H1 (cell line): Measurements from ENCODE around the gene TAS2R41. TPM values are rescaled to one million over a fixed set of nuclear protein-coding genes. Genes with fewer than 3 reads are reported as not detected.

ENCODE experiments used
- CTCF ChIA-PET: fragments of 300-600 bp; sonication (Branson Sonifier 250); formaldehyde crosslinking; loops from one replicate; lab custom pipeline; 2021; ENCODE audit not compliant: partially characterized antibody; lab: Charles Lee
- POLR2A ChIA-PET: fragments of 300-600 bp; sonication (Branson Sonifier 250); formaldehyde crosslinking; loops from one replicate; lab custom pipeline; 2021; ENCODE audit warnings: inconsistent platforms; ENCODE audit not compliant: partially characterized antibody; lab: Charles Lee
- DNase-seq, 2 experiments: peaks; one replicate each; pipeline versions ENCODE4 v3.0.0 to v3.0.0-alpha.2; 2010 to 2022; ENCODE audit warnings: low spot score in 2 of 2, low read depth in 1 of 2, mixed read lengths in 1 of 2
- FAIRE-seq: peaks from 2 replicates; lab custom pipeline; 2011; peaks lifted over from hg19 to GRCh38; lab: Jason Lieb, UNC
- H2AFZ ChIP-seq: 2 replicates; pipeline ENCODE4 v1.8.1; 2012; ENCODE audit warnings: low read length, inconsistent platforms
- H2AK5ac ChIP-seq: 2 replicates; pipeline ENCODE4 v1.6.1; 2013; ENCODE audit warnings: low read depth, low read length
- H2BK120ac ChIP-seq: replicated peaks from 2 replicates; pipeline ENCODE3; 2013; ENCODE audit warnings: low read depth, low read length, inconsistent platforms
- H2BK12ac ChIP-seq: 2 replicates; pipeline ENCODE4 v1.6.1; 2013; ENCODE audit warnings: low read depth, low read length
- H2BK15ac ChIP-seq: 2 replicates; pipeline ENCODE4 v1.6.1; 2013; ENCODE audit warnings: low read length
- H2BK20ac ChIP-seq: 2 replicates; pipeline ENCODE4 v1.6.1; 2013; ENCODE audit warnings: low read length
- H2BK5ac ChIP-seq: 2 replicates; pipeline ENCODE4 v1.6.1; 2013; ENCODE audit warnings: low read depth, low read length
- H3K14ac ChIP-seq: 2 replicates; pipeline ENCODE4 v1.6.1; 2013; ENCODE audit warnings: inconsistent platforms; ENCODE audit not compliant: insufficient read length
- H3K18ac ChIP-seq: 2 replicates; pipeline ENCODE4 v1.6.1; 2013; ENCODE audit warnings: low read length; ENCODE audit errors: extremely low read depth
- H3K23ac ChIP-seq: 2 replicates; pipeline ENCODE4 v1.6.1; 2013; ENCODE audit warnings: inconsistent platforms; ENCODE audit not compliant: insufficient read length
- H3K23me2 ChIP-seq: 2 replicates; pipeline ENCODE4 v1.6.1; 2013; ENCODE audit warnings: low read depth, low read length
- H3K27ac ChIP-seq: 2 replicates; pipeline ENCODE4 v1.6.1; 2011; ENCODE audit warnings: low read depth, low read length, inconsistent platforms
- H3K27me3 ChIP-seq, 4 experiments: replicated peaks in 1 of 4; 1 replicate in 1 of 4; 2 replicates in 3 of 4; pipeline versions ENCODE4 v1.6.1 to v1.8.1; 2011 to 2013; ENCODE audit warnings: low read length in 3 of 4, mild to moderate bottlenecking in 3 of 4, inconsistent platforms in 2 of 4, mixed read lengths in 2 of 4, moderate library complexity in 1 of 4; ENCODE audit not compliant: control insufficient read depth in 3 of 4, insufficient read depth in 3 of 4; ENCODE audit errors: extremely low read depth in 1 of 4
- H3K36me3 ChIP-seq, 4 experiments: 2 replicates each; pipeline versions ENCODE4 v1.6.1 to v1.8.1; 2011 to 2013; ENCODE audit warnings: mild to moderate bottlenecking in 4 of 4, low read length in 3 of 4, moderate library complexity in 2 of 4, control low read depth in 1 of 4, inconsistent platforms in 1 of 4; ENCODE audit not compliant: insufficient read depth in 4 of 4, control insufficient read depth in 2 of 4
- H3K4ac ChIP-seq: replicated peaks from 2 replicates; pipeline ENCODE3; 2013; ENCODE audit warnings: low read length, low read depth, mixed read lengths, inconsistent platforms; ENCODE audit not compliant: insufficient read length
- H3K4me1 ChIP-seq, 4 experiments: replicated peaks in 1 of 4; 1 replicate in 1 of 4; 2 replicates in 3 of 4; pipeline versions ENCODE4 v1.6.1 to v1.8.1; 2011 to 2013; ENCODE audit warnings: low read length in 3 of 4, inconsistent platforms in 2 of 4, mixed read lengths in 1 of 4; ENCODE audit not compliant: insufficient read depth in 4 of 4, control insufficient read depth in 3 of 4
- H3K4me2 ChIP-seq, 2 experiments: 2 replicates each; pipeline versions ENCODE4 v1.6.1 to v1.8.1; 2011 to 2013; ENCODE audit warnings: low read depth in 2 of 2, low read length in 2 of 2, control low read depth in 1 of 2, inconsistent platforms in 1 of 2, mild to moderate bottlenecking in 1 of 2; ENCODE audit not compliant: insufficient read depth in 1 of 2
- H3K4me3 ChIP-seq, 4 experiments: fragments of 200-600, 300-600 bp in 1 of 4; sonication (generic), shearing (Covaris generic), sonication (Bioruptor Twin) in 1 of 4; 2 replicates each; pipeline versions ENCODE4 v1.5.1 to v1.8.1; 2011 to 2016; ENCODE audit warnings: low read length in 4 of 4, low read depth in 3 of 4, control low read depth in 2 of 4, inconsistent platforms in 2 of 4, mild to moderate bottlenecking in 2 of 4, mixed read lengths in 1 of 4, moderate library complexity in 1 of 4; ENCODE audit not compliant: insufficient read depth in 2 of 4; ENCODE audit errors: extremely low read depth in 1 of 4
- H3K56ac ChIP-seq: replicated peaks from 2 replicates; pipeline ENCODE3; 2013; ENCODE audit warnings: low read depth, mild to moderate bottlenecking, mixed read lengths, low read length, inconsistent platforms; ENCODE audit not compliant: insufficient read length
- H3K79me1 ChIP-seq: 2 replicates; pipeline ENCODE4 v1.6.1; 2013; ENCODE audit warnings: low read depth, low read length, control low read depth
- H3K79me2 ChIP-seq, 2 experiments: 2 replicates each; pipeline versions ENCODE4 v1.6.1 to v1.8.1; 2012 to 2013; ENCODE audit warnings: low read length in 2 of 2, mild to moderate bottlenecking in 2 of 2, inconsistent platforms in 1 of 2; ENCODE audit not compliant: insufficient read depth in 2 of 2, control insufficient read depth in 1 of 2
- H3K9ac ChIP-seq, 4 experiments: replicated peaks in 1 of 4; 1 replicate in 1 of 4; 2 replicates in 3 of 4; pipeline versions ENCODE4 v1.6.1 to v1.8.1; 2011 to 2013; ENCODE audit warnings: low read depth in 3 of 4, low read length in 3 of 4, control low read depth in 2 of 4, mild to moderate bottlenecking in 2 of 4, moderate library complexity in 2 of 4, inconsistent platforms in 1 of 4; ENCODE audit errors: extremely low read depth in 1 of 4
- H3K9me3 ChIP-seq, 2 experiments: 2 replicates each; pipeline versions ENCODE4 v1.6.1 to v1.8.1; 2012 to 2013; ENCODE audit warnings: mild to moderate bottlenecking in 2 of 2, moderate library complexity in 2 of 2, control low read depth in 1 of 2, inconsistent platforms in 1 of 2, low read depth in 1 of 2, low read length in 1 of 2, mixed read lengths in 1 of 2; ENCODE audit not compliant: insufficient read depth in 2 of 2
- H4K20me1 ChIP-seq, 2 experiments: replicated peaks in 1 of 2; 2 replicates each; pipeline versions ENCODE3 to v1.8.1; 2011 to 2013; ENCODE audit warnings: inconsistent platforms in 2 of 2, low read length in 2 of 2, mild to moderate bottlenecking in 1 of 2; ENCODE audit not compliant: insufficient read depth in 2 of 2, control insufficient read depth in 1 of 2
- H4K5ac ChIP-seq: 2 replicates; pipeline ENCODE4 v1.6.1; 2013; ENCODE audit warnings: low read length, low read depth, mixed read lengths, inconsistent platforms; ENCODE audit not compliant: insufficient read length
- H4K8ac ChIP-seq: 2 replicates; pipeline ENCODE4 v1.8.0; 2013; ENCODE audit warnings: mild to moderate bottlenecking, moderate library complexity, low read length, inconsistent platforms; ENCODE audit not compliant: insufficient read depth; ENCODE audit errors: extremely low read depth
- H4K91ac ChIP-seq: replicated peaks from 2 replicates; pipeline ENCODE3; 2013; ENCODE audit warnings: low read length, mixed read lengths, inconsistent platforms; ENCODE audit not compliant: insufficient read length
- ASH2L ChIP-seq: fragments of 200-600, 300-600 bp; sonication (generic); IDR thresholded peaks from one replicate; pipeline ENCODE4 v1.7.1; 2017; ENCODE audit warnings: low read length
- BCL11A ChIP-seq, 2 experiments: IDR thresholded peaks; one replicate each; pipeline ENCODE4 v1.6.1; 2011; ENCODE audit warnings: low read depth in 2 of 2, low read length in 2 of 2, mild to moderate bottlenecking in 2 of 2
- CBX5 ChIP-seq: fragments of 300-800, 300-1000 bp; sonication (generic); IDR thresholded peaks from 2 replicates; pipeline ENCODE4 v1.7.1; 2016; ENCODE audit warnings: antibody characterized with exemption, low read length, low read depth
- EP300 ChIP-seq, 2 experiments: IDR thresholded peaks; 1 replicate in 1 of 2; 2 replicates in 1 of 2; pipeline ENCODE4 v1.6.1; 2011 to 2012; ENCODE audit warnings: low read depth in 2 of 2, low read length in 2 of 2, mild to moderate bottlenecking in 2 of 2, borderline replicate concordance in 1 of 2, inconsistent platforms in 1 of 2, moderate library complexity in 1 of 2
- EZH2 ChIP-seq: fragments of 200-600 bp; sonication (generic); IDR thresholded peaks from 2 replicates; pipeline ENCODE4 v1.7.1; 2012; ENCODE audit warnings: low read depth, mild to moderate bottlenecking, moderate library complexity, low read length, inconsistent platforms; ENCODE audit not compliant: severe bottlenecking
- GTF2F1 ChIP-seq: IDR thresholded peaks from 2 replicates; pipeline ENCODE4 v1.6.1; 2012; ENCODE audit warnings: low read depth, low read length, improper control_type of control experiment, borderline replicate concordance
- HDAC2 ChIP-seq, 2 experiments: fragments of 300-600 bp in 1 of 2; sonication (generic) in 1 of 2; IDR thresholded peaks; 2 replicates each; pipeline ENCODE4 v1.6.1; 2011 to 2012; ENCODE audit warnings: low read depth in 2 of 2, low read length in 2 of 2, mild to moderate bottlenecking in 2 of 2, moderate library complexity in 2 of 2, borderline replicate concordance in 1 of 2, inconsistent platforms in 1 of 2
- JUND ChIP-seq: IDR thresholded peaks from 2 replicates; pipeline ENCODE4 v1.6.1; 2011; ENCODE audit warnings: mild to moderate bottlenecking, improper control_type of control experiment, low read length
- MAFK ChIP-seq: IDR thresholded peaks from 2 replicates; pipeline ENCODE4 v1.6.1; 2012; ENCODE audit warnings: low read depth, mild to moderate bottlenecking, improper control_type of control experiment, low read length
- POU5F1 ChIP-seq: IDR thresholded peaks from 2 replicates; pipeline ENCODE4 v1.6.1; 2011; ENCODE audit warnings: low read depth, mild to moderate bottlenecking, low read length, moderate library complexity
- RFX5 ChIP-seq: IDR thresholded peaks from 2 replicates; pipeline ENCODE4 v1.6.1; 2011; ENCODE audit warnings: low read depth, low read length, improper control_type of control experiment, borderline replicate concordance
- SAP30 ChIP-seq: fragments of 300-600 bp; sonication (generic); IDR thresholded peaks from 2 replicates; pipeline ENCODE4 v1.7.1; 2012; ENCODE audit warnings: low read length, moderate library complexity, mild to moderate bottlenecking, inconsistent platforms; ENCODE audit not compliant: insufficient read depth, insufficient replicate concordance
- SIN3A ChIP-seq, 2 experiments: IDR thresholded peaks in 1 of 2; conservative IDR thresholded peaks in 1 of 2; 2 replicates each; pipeline ENCODE4 v1.6.1; 2011 to 2012; ENCODE audit warnings: low read length in 2 of 2, improper control_type of control experiment in 1 of 2, low read depth in 1 of 2, mild to moderate bottlenecking in 1 of 2
- SP1 ChIP-seq: IDR thresholded peaks from 2 replicates; pipeline ENCODE4 v1.6.1; 2011; ENCODE audit warnings: low read depth, low read length
- WGBS, 2 experiments: shearing (Covaris generic) in 1 of 2; methylation state at CpG; one replicate each; pipeline versions ENCODE4 v1.1.6 to v1.1.7; 2013 to 2015; ENCODE audit warnings: low lambda C conversion rate in 2 of 2, mixed read lengths in 2 of 2, inconsistent platforms in 1 of 2, low coverage in 1 of 2, missing lambda C conversion rate in 1 of 2; ENCODE audit not compliant: insufficient replicate concordance in 2 of 2, insufficient coverage in 1 of 2, insufficient read length in 1 of 2; ENCODE audit errors: extremely low coverage in 1 of 2, missing lambda C conversion rate in 1 of 2; 5-methylcytosine and 5-hydroxymethylcytosine counted together
- polyA plus RNA-seq, 7 experiments: library from polyadenylated mRNA; depleted of rRNA in 3 of 7; stranded (reverse) in 5 of 7; unstranded in 2 of 7; fragments of >200 nt in 5 of 7; fragments of 200-250 nt in 2 of 7; gene quantifications; 1 replicate in 5 of 7; 2 replicates in 1 of 7; 4 replicates in 1 of 7; pipeline versions ENCODE4 v1.2.1 to v1.2.3, GENCODE V29; 2011 to 2013; ENCODE audit warnings: missing spikeins in 2 of 7, mixed read lengths in 2 of 7
- total RNA-seq: library from RNA; stranded (reverse); fragmentation: NEBNext Ultra II Directional; extraction: Animal tissue kit (Norgen Biotek cat#: 25700); gene quantifications from 2 replicates; pipeline ENCODE4 v1.2.1, GENCODE V29; 2021

Gene TAS2R41
- total and polyA plus RNA-seq, 2 of the 8 experiments (the other 6 are each of a cell fraction or from before 2014, with no cell fraction given): 0.12 TPM; not detected in 1

- Histone ChIP-seq H3K4ac (no peak overlapping the region), H2BK20ac (no peak overlapping the region), H3K4me2 (no peak overlapping the region), H3K23me2 (peaks cover 2% of the 10 kb centered on the region; the same call in 1 of the 2 replicates), H3K79me1 (no peaks in the 10 kb centered on the region), H3K23ac (no peak overlapping the region), H4K8ac (no peak overlapping the region), H2BK15ac (no peak overlapping the region), H4K91ac (no peak overlapping the region), H3K18ac (no peak overlapping the region), H4K20me1 (no peaks in the 10 kb centered on the region), H3K79me2 (no peaks in the 10 kb centered on the region), H2AK5ac (no peak overlapping the region), H4K5ac (no peak overlapping the region), H3K56ac (no peak overlapping the region), H2AFZ (no peak overlapping the region), H2BK5ac (no peak overlapping the region), H3K4me3 (no peak overlapping the region), H3K27me3 (no peaks in the 10 kb centered on the region), H2BK12ac (no peak overlapping the region), H3K9me3 (no peaks in the 10 kb centered on the region), H3K36me3 (no peaks in the 10 kb centered on the region), H3K4me1 (peaks cover 2 to 8% (median 6%) of the 10 kb centered on the region in 4 experiments), H3K27ac (no peak overlapping the region), H3K9ac (no peak overlapping the region), H3K14ac (no peak overlapping the region), H2BK120ac (no peak overlapping the region)
- DNase-seq: no peak
- WGBS, 2 experiments: 92% methylated on average over 4 of the region's 4 CpGs; no CpG with 5 or more reads in 1 of the 2 experiments
- ChIA-PET CTCF (interaction anchor here (4.5 kb wide), 1 partner anchor 17 kb away, joined by 23 read pairs; no protein-coding TSS in a partner anchor), POLR2A (no interaction called here)
- no peak for FAIRE-seq
- TF ChIP-seq CBX5 (no peak), GTF2F1 (no peak), POU5F1 (no peak), BCL11A (IDR thresholded peaks at IDR 0.05; ENCODE audit: low read depth in 2 of 2, low read length in 2 of 2) (no peak), JUND (no peak), ASH2L (no peak), SIN3A (conservative IDR thresholded peaks at IDR 0.05 in 1 of 2, IDR thresholded peaks at IDR 0.05 in 1 of 2; ENCODE audit: low read depth in 1 of 2, low read length in 2 of 2) (no peak), MAFK (no peak), SAP30 (no peak), SP1 (no peak), RFX5 (no peak), EZH2 (no peak), EP300 (IDR thresholded peaks at IDR 0.05; ENCODE audit: borderline replicate concordance in 1 of 2, low read depth in 2 of 2, low read length in 2 of 2) (no peak), HDAC2 (IDR thresholded peaks at IDR 0.05; ENCODE audit: borderline replicate concordance in 1 of 2, low read depth in 2 of 2, low read length in 2 of 2) (no peak)
Observed at GRCh38 chr7:143433759-143434158, 43.9 kb upstream of the TAS2R41 start.
